ENCODE results near the gene SUMF1. TPM values are rescaled to one million over a fixed set of nuclear protein-coding genes. Genes with fewer than 3 reads are reported as not detected.

SUMF1 gene
- total and polyA plus RNA-seq, 12 donors = 8.0 to 109 (median 39.0) TPM

- WGBS, 4 donors = 90 to 97% (median 93%) methylated on average over 3 of the region's 3 CpGs
- Histone ChIP-seq H3K27me3 (no peaks in the 10 kb centered on the region), H3K27ac (no peak overlapping the region), H3K36me3 (replicated peaks in 1 of 2) (peaks cover 0 to 4% of the 10 kb centered on the region in 2 donors), H3K4me3 (no peak overlapping the region), H3K4me1 (replicated peaks in 1 of 2) (no peaks in the 10 kb centered on the region), H3K9me3 (replicated peaks in 1 of 3) (no peaks in the 10 kb centered on the region)
- no peak for DNase-seq
- no peak for TF ChIP-seq CTCF (IDR thresholded peaks at IDR 0.05)
- no peak for TF ChIP-seq POLR2A (IDR thresholded peaks at IDR 0.05)
- intact Hi-C loops (cut with DNase I) = no loop called here
Measured at GRCh38 chr3:4419386-4419785, 47.7 kb downstream of the SUMF1 start.

DNA sequence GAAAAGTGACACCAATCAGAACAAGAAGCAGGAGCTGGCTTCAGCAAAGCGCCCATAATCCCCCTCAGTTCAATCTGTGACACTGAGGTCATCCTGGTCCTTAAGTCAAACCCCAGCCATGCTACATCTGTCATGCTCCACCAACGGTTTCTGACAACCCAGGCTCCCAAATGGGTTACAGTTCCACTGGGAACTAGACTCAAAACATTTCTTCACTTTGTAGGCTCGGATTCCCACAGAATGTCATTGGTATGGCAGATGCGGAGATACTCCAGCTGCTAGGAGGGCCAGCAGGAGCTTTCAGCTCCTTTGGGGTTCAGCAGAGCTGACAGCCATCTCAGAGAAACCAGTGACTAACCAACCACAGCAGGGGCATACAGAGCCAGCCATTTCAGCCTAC, 48.9 kb downstream of the SUMF1 start:
- no peak overlapping the region for H3K27ac ChIP-seq

DNA sequence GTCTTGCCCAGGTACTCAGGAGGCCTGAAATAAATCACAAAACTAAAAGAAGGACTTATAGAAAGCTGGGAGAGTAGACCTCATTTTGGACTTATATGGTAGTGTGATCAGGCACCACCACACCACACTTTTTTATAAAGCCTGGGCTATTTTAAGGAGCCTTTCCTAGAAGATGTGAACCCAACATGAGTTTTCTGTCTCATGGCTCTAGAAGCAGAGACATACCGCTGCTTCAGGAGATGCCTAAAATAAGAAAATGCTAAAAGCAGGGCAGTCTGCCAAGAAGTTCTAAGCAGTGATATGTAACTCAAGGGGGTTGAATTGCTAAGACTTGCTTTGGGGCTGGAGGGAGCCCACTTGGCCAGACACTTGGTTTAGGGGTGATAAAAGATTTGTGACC, 49.6 kb downstream of the SUMF1 start:
- H3K27ac ChIP-seq = no peak overlapping the region
- DNase-seq = no peak
- no peaks in the 10 kb centered on the region for H3K4me1 ChIP-seq (replicated peaks in 1 of 2)
- no peak for TF ChIP-seq POLR2A (IDR thresholded peaks at IDR 0.05)
- TF ChIP-seq CTCF (IDR thresholded peaks at IDR 0.05) = no peak
- no peaks in the 10 kb centered on the region for H3K27me3 ChIP-seq
- intact Hi-C loops (cut with DNase I) = no loop called here
- no peak overlapping the region for H3K4me3 ChIP-seq
- H3K36me3 ChIP-seq (replicated peaks in 1 of 2) = peaks cover 0 to 4% of the 10 kb centered on the region in 2 donors
- H3K9me3 ChIP-seq (replicated peaks in 1 of 3) = no peaks in the 10 kb centered on the region
- 74 to 85% (median 83%) methylated on average over 1 of the region's 1 CpG for WGBS, 4 donors

More for the DNA sequence above, 48.9 kb downstream of the SUMF1 start:
- 84 to 91% (median 89%) methylated on average over 4 of the region's 4 CpGs for WGBS, 4 donors
- Histone ChIP-seq H3K4me3 (no peak overlapping the region), H3K36me3 (replicated peaks in 1 of 2) (peaks cover 0 to 4% of the 10 kb centered on the region in 2 donors), H3K27me3 (no peaks in the 10 kb centered on the region), H3K4me1 (replicated peaks in 1 of 2) (no peaks in the 10 kb centered on the region), H3K9me3 (replicated peaks in 1 of 3) (no peaks in the 10 kb centered on the region)
- DNase-seq = no peak
- intact Hi-C loops (cut with DNase I) = no loop called here
- TF ChIP-seq POLR2A (IDR thresholded peaks at IDR 0.05) = no peak
- TF ChIP-seq CTCF (IDR thresholded peaks at IDR 0.05) = no peak

GRCh38 chr3:4416961-4417360, 50.1 kb downstream of the SUMF1 start:
- Histone ChIP-seq H3K4me1 (replicated peaks in 1 of 2) (no peaks in the 10 kb centered on the region), H3K9me3 (replicated peaks in 1 of 3) (no peaks in the 10 kb centered on the region), H3K27me3 (no peaks in the 10 kb centered on the region), H3K36me3 (replicated peaks in 1 of 2) (peaks cover 0 to 4% of the 10 kb centered on the region in 2 donors), H3K27ac (no peak overlapping the region), H3K4me3 (no peak overlapping the region)
- WGBS, 4 donors = 80 to 92% (median 84%) methylated on average over 6 of the region's 6 CpGs
- peak in 2 of 7 donors; percentile 14 to 74 for DNase-seq
- intact Hi-C loops (cut with DNase I) = no loop called here
- TF ChIP-seq POLR2A (IDR thresholded peaks at IDR 0.05) (no peak), CTCF (IDR thresholded peaks at IDR 0.05) (no peak)

Data from adrenal gland (tissue), 12 donors.